ENCODE data around the gene RILPL2. TPM values are rescaled to one million over a fixed set of nuclear protein-coding genes. Genes with fewer than 3 reads are reported as not detected.
"Not testable (repeated sequence)": the region's sequence is repeated elsewhere in the genome, so short reads cannot be mapped to it uniquely, and the experiment has no call there.

RILPL2 gene
- total RNA-seq, 2 experiments from 2014 or later: 10.4 to 12.1 TPM

GRCh38 chr12:123391546-123392343 is 44.7 kb downstream of the RILPL2 start:
- ChIA-PET CTCF (interaction anchor here (0.6 to 1.2 kb wide), 2 partner anchors 35 to 1214 kb away, joined by 4 to 5 read pairs; no protein-coding TSS in a partner anchor), POLR2A (interaction anchor here (0.6 to 1.3 kb wide), 4 partner anchors 13 to 87 kb away, joined by 3 read pairs; no protein-coding TSS in a partner anchor)
- Mint-ChIP-seq H3K9me3 (ENCODE audit: low read depth) (no peaks in the 10 kb centered on the region), H3K4me1 (peaks cover 38% of the 10 kb centered on the region), H3K4me3 (no peak overlapping the region), H3K36me3 (ENCODE audit: low read depth) (peaks cover 50% of the 10 kb centered on the region), H3K27ac (no peak overlapping the region), H3K27me3 (no peaks in the 10 kb centered on the region)
- ATAC-seq: no peak
- no peak for DNase-seq
- intact Hi-C loops (cut with DNase I, micrococcal nuclease): no loop called here

GRCh38 chr12:123390498-123391426 is 45.7 kb downstream of the RILPL2 start:
- ATAC-seq: no peak
- Mint-ChIP-seq H3K9me3 (ENCODE audit: low read depth) (no peaks in the 10 kb centered on the region), H3K27ac (peak overlapping the region; percentile 74), H3K36me3 (ENCODE audit: low read depth) (peaks cover 41% of the 10 kb centered on the region), H3K4me1 (peaks cover 38% of the 10 kb centered on the region), H3K27me3 (no peaks in the 10 kb centered on the region), H3K4me3 (peak overlapping the region; percentile 81)
- intact Hi-C loops (cut with DNase I, micrococcal nuclease): no loop called here
- ChIA-PET POLR2A (interaction anchor here (0.8 to 1.3 kb wide), 3 partner anchors 14 to 88 kb away, joined by 3 read pairs; no protein-coding TSS in a partner anchor), CTCF (interaction anchor here (0.5 to 1.2 kb wide), 3 partner anchors 10 to 1215 kb away, joined by 3 to 5 read pairs (median 4); no protein-coding TSS in a partner anchor)
- DNase-seq: no peak

GRCh38 chr12:123389560-123390351 is 46.7 kb downstream of the RILPL2 start:
- H3K27ac Mint-ChIP-seq: peak overlapping the region; percentile 74

GRCh38 chr12:123388951-123389559 is 47.4 kb downstream of the RILPL2 start:
- H3K27me3 Mint-ChIP-seq: no peaks in the 10 kb centered on the region
- no peak for ATAC-seq
- DNase-seq: peak; percentile 31
- no peak overlapping the region for H3K4me3 Mint-ChIP-seq
- intact Hi-C loops (cut with DNase I, micrococcal nuclease): loop anchor here (1.0 to 10.0 kb wide), 8 partner anchors 24 to 414 kb away; partner anchors contain the start of genes OGFOD2 (in 2 of the 2), CDK2AP1 (in 1 of the 2), DDX55 (in 1 of the 2) and RILPL2 (in 1 of the 2)
- H3K9me3 Mint-ChIP-seq (ENCODE audit: low read depth): no peaks in the 10 kb centered on the region
- H3K27ac Mint-ChIP-seq: no peak overlapping the region
- ChIA-PET CTCF (interaction anchor here (0.6 kb wide), 1 partner anchor 119 kb away, joined by 3 read pairs; no protein-coding TSS in a partner anchor), POLR2A (interaction anchor here (1.3 kb wide), 1 partner anchor 23 kb away, joined by 5 read pairs; no protein-coding TSS in a partner anchor)
- H3K36me3 Mint-ChIP-seq (ENCODE audit: low read depth): peaks cover 30% of the 10 kb centered on the region
- H3K4me1 Mint-ChIP-seq: peaks cover 35% of the 10 kb centered on the region

More at GRCh38 chr12:123389560-123390351, 46.7 kb downstream of the RILPL2 start:
- intact Hi-C loops (cut with DNase I, micrococcal nuclease): loop anchor here (1.0 to 10.0 kb wide), 3 partner anchors 38 to 415 kb away; partner anchors contain the start of gene OGFOD2 (in 2 of the 2)
- ChIA-PET POLR2A (no interaction called here), CTCF (interaction anchor here (0.5 kb wide), 1 partner anchor 11 kb away, joined by 3 read pairs; no protein-coding TSS in a partner anchor)
- no peaks in the 10 kb centered on the region for H3K27me3 Mint-ChIP-seq
- no peaks in the 10 kb centered on the region for H3K9me3 Mint-ChIP-seq (ENCODE audit: low read depth)
- ATAC-seq (peak; percentile 15), DNase-seq (peak; percentile 57)
- peaks cover 37% of the 10 kb centered on the region for H3K4me1 Mint-ChIP-seq
- peaks cover 33% of the 10 kb centered on the region for H3K36me3 Mint-ChIP-seq (ENCODE audit: low read depth)
- peak overlapping the region; percentile 81 for H3K4me3 Mint-ChIP-seq

GRCh38 chr12:123388177-123388950 is 48.1 kb downstream of the RILPL2 start:
- Mint-ChIP-seq H3K9me3 (ENCODE audit: low read depth) (no peaks in the 10 kb centered on the region), H3K4me1 (peaks cover 35% of the 10 kb centered on the region), H3K4me3 (peak overlapping the region; percentile 76), H3K27ac (peak overlapping the region; percentile 81), H3K27me3 (no peaks in the 10 kb centered on the region), H3K36me3 (ENCODE audit: low read depth) (peaks cover 29% of the 10 kb centered on the region)
- CTCF ChIA-PET: interaction anchor here (0.6 kb wide), 1 partner anchor 119 kb away, joined by 3 read pairs; no protein-coding TSS in a partner anchor
- DNase-seq: peak; percentile 86
- POLR2A ChIA-PET: interaction anchor here (0.5 to 1.3 kb wide), 3 partner anchors 23 to 364 kb away, joined by 3 to 5 read pairs (median 3); no protein-coding TSS in a partner anchor
- ATAC-seq: peak; percentile 43
- intact Hi-C loops (cut with DNase I, micrococcal nuclease): loop anchor here (1.0 to 10.0 kb wide), 7 partner anchors 23 to 414 kb away; partner anchors contain the start of genes OGFOD2 (in 2 of the 2), CDK2AP1 (in 1 of the 2), DDX55 (in 1 of the 2) and RILPL2 (in 1 of the 2)

- peaks cover 34% of the 10 kb centered on the region for H3K4me1 Mint-ChIP-seq
- H3K27me3 Mint-ChIP-seq: no peaks in the 10 kb centered on the region
- ATAC-seq (no peak), DNase-seq (no peak)
- H3K9me3 Mint-ChIP-seq (ENCODE audit: low read depth): no peaks in the 10 kb centered on the region
- peaks cover 25% of the 10 kb centered on the region for H3K36me3 Mint-ChIP-seq (ENCODE audit: low read depth)
- ChIA-PET POLR2A (interaction anchor here (0.5 to 1.3 kb wide), 4 partner anchors 22 to 363 kb away, joined by 3 to 11 read pairs (median 4); no protein-coding TSS in a partner anchor), CTCF (interaction anchor here (1.2 kb wide), 1 partner anchor 22 kb away, joined by 4 read pairs; no protein-coding TSS in a partner anchor)
- H3K4me3 Mint-ChIP-seq: peak overlapping the region; percentile 76
- H3K27ac Mint-ChIP-seq: peak overlapping the region; percentile 81
- intact Hi-C loops (cut with DNase I, micrococcal nuclease): loop anchor here (1.0 to 10.0 kb wide), 7 partner anchors 22 to 413 kb away; partner anchors contain the start of genes OGFOD2 (in 2 of the 2), CDK2AP1 (in 1 of the 2), DDX55 (in 1 of the 2) and RILPL2 (in 1 of the 2)
These were observed 48.8 kb downstream of the RILPL2 start for GRCh38 chr12:123387508-123388176.

GRCh38 chr12:123385536-123385935 is 50.9 kb downstream of the RILPL2 start:
- H3K4me1 Mint-ChIP-seq: peaks cover 19% of the 10 kb centered on the region
- POLR2A ChIA-PET; H3K4me3 Mint-ChIP-seq; ATAC-seq; H3K27ac Mint-ChIP-seq; H3K9me3 Mint-ChIP-seq (ENCODE audit: low read depth); DNase-seq; H3K36me3 Mint-ChIP-seq (ENCODE audit: low read depth); H3K27me3 Mint-ChIP-seq: not testable (repeated sequence)
- intact Hi-C loops (cut with DNase I, micrococcal nuclease): loop anchor here in 1 of 2 experiments (10.0 kb wide), 1 partner anchor 411 kb away; the partner anchor contains the start of gene OGFOD2
- CTCF ChIA-PET: interaction anchor here (1.2 kb wide), 1 partner anchor 20 kb away, joined by 12 read pairs; the partner anchor contains the start of gene SBNO1

GRCh38 chr12:123384994-123385376 is 51.5 kb downstream of the RILPL2 start:
- intact Hi-C loops (cut with DNase I, micrococcal nuclease): loop anchor here (1.0 to 10.0 kb wide), 5 partner anchors 73 to 410 kb away; partner anchors contain the start of genes ATP6V0A2 (in 1 of the 2), DDX55 (in 1 of the 2), OGFOD2 (in 1 of the 2) and SNRNP35 (in 1 of the 2)
- ChIA-PET POLR2A (interaction anchor here (1.0 to 2.3 kb wide), 4 partner anchors 12 to 197 kb away, joined by 3 to 35 read pairs (median 6); partner anchors contain the start of gene SBNO1), CTCF (interaction anchor here (1.0 to 2.1 kb wide), 5 partner anchors 20 to 198 kb away, joined by 3 to 12 read pairs (median 3); partner anchors contain the start of gene SBNO1)
- Mint-ChIP-seq H3K36me3 (ENCODE audit: low read depth) (peaks cover 2% of the 10 kb centered on the region), H3K4me3 (peak overlapping the region; percentile 83), H3K4me1 (peaks cover 14% of the 10 kb centered on the region), H3K27me3 (no peaks in the 10 kb centered on the region), H3K27ac (no peak overlapping the region), H3K9me3 (ENCODE audit: low read depth) (no peaks in the 10 kb centered on the region)
- DNase-seq (no peak), ATAC-seq (no peak)

Measured in activated CD4-positive, alpha-beta T cell treated with anti-CD3 and anti-CD28 coated beads for 36 hours (primary cell).